Neural progenitor cell (in vitro differentiated cells): ENCODE data around the gene DNAH9. TPM values are rescaled to one million over a fixed set of nuclear protein-coding genes. Genes with fewer than 3 reads are reported as not detected.

Experiments
- DNase-seq: peaks from one replicate; pipeline ENCODE4 v3.0.0-alpha.2; 2016; ENCODE audit warnings: low spot score
- H2AFZ ChIP-seq: fragments of 200-600 bp; sonication (generic); replicated peaks from 2 replicates; pipeline ENCODE4 v1.6.1; 2016; ENCODE audit warnings: antibody characterized with exemption
- H3F3A ChIP-seq: fragments of 200-600 bp; sonication (generic); 2 replicates; pipeline ENCODE4 v1.6.1; 2016; ENCODE audit warnings: antibody characterized with exemption, low read depth
- H3K27ac ChIP-seq: fragments of 200-600 bp; sonication (generic); 2 replicates; pipeline ENCODE4 v1.5.1; 2016; ENCODE audit warnings: mild to moderate bottlenecking
- H3K27me3 ChIP-seq: fragments of 200-600 bp; sonication (generic); 2 replicates; pipeline ENCODE4 v1.6.1; 2016; ENCODE audit warnings: mild to moderate bottlenecking, moderate library complexity
- H3K36me3 ChIP-seq: fragments of 200-600 bp; sonication (generic); 2 replicates; pipeline ENCODE4 v1.5.1; 2016
- H3K4me1 ChIP-seq: fragments of 200-600 bp; sonication (generic); 2 replicates; pipeline ENCODE4 v1.6.1; 2016; ENCODE audit warnings: mixed run types
- H3K4me2 ChIP-seq: fragments of 200-600 bp; sonication (generic); 2 replicates; pipeline ENCODE4 v1.6.1; 2016
- H3K4me3 ChIP-seq: fragments of 200-600 bp; sonication (generic); 2 replicates; pipeline ENCODE4 v1.5.1; 2016
- H3K79me2 ChIP-seq: fragments of 200-600 bp; sonication (generic); 2 replicates; pipeline ENCODE4 v1.6.1; 2016; ENCODE audit warnings: low read depth
- H3K9ac ChIP-seq: fragments of 200-600 bp; sonication (generic); 2 replicates; pipeline ENCODE4 v1.6.1; 2016
- H3K9me3 ChIP-seq: fragments of 200-600 bp; sonication (generic); 2 replicates; pipeline ENCODE4 v1.5.1; 2016; ENCODE audit warnings: low read depth
- H4K20me1 ChIP-seq: fragments of 200-600 bp; sonication (generic); 2 replicates; pipeline ENCODE4 v1.6.1; 2016; ENCODE audit warnings: low read depth
- H3K27ac Mint-ChIP-seq: 3 replicates; pipeline ENCODE4 v1.8.0; 2021; ENCODE audit warnings: mixed read lengths
- H3K27me3 Mint-ChIP-seq: 2 replicates; pipeline ENCODE4 v1.8.0; 2022; ENCODE audit warnings: low read depth, mild to moderate bottlenecking, inconsistent platforms, moderate library complexity, mixed read lengths; ENCODE audit not compliant: insufficient read depth
- H3K36me3 Mint-ChIP-seq: 3 replicates; pipeline ENCODE4 v1.8.0; 2021; ENCODE audit warnings: mixed read lengths
- H3K4me1 Mint-ChIP-seq: 3 replicates; pipeline ENCODE4 v1.8.0; 2021; ENCODE audit warnings: mixed read lengths
- H3K4me3 Mint-ChIP-seq: 3 replicates; pipeline ENCODE4 v1.8.0; 2021; ENCODE audit warnings: mild to moderate bottlenecking, moderate library complexity, mixed read lengths
- H3K9me3 Mint-ChIP-seq: 3 replicates; pipeline ENCODE4 v1.8.0; 2020; ENCODE audit warnings: mixed read lengths
- EZH2 ChIP-seq: fragments of 200-600 bp; sonication (generic); IDR thresholded peaks from 2 replicates; pipeline ENCODE4 v1.6.1; 2017; ENCODE audit warnings: antibody characterized with exemption, mild to moderate bottlenecking, moderate library complexity
- EZH2phosphoT487 ChIP-seq: fragments of 200-600 bp; sonication (generic); IDR thresholded peaks from 2 replicates; pipeline ENCODE4 v1.6.1; 2017; ENCODE audit warnings: antibody characterized with exemption
- total RNA-seq: library from RNA; depleted of rRNA; stranded (reverse); fragments of >200 nt; gene quantifications from 2 replicates; pipeline ENCODE4 v1.2.3, GENCODE V29; 2015; ENCODE audit warnings: low replicate concordance
- TF ChIP-seq, protein P1 (sequence below): fragments of 200-600 bp; sonication (generic); IDR thresholded peaks from 2 replicates; pipeline ENCODE4 v1.5.1; 2017; ENCODE audit warnings: antibody characterized with exemption, mild to moderate bottlenecking

Gene DNAH9
- total RNA-seq, 1 donor from 2014 or later = 1.3 TPM

DNA sequence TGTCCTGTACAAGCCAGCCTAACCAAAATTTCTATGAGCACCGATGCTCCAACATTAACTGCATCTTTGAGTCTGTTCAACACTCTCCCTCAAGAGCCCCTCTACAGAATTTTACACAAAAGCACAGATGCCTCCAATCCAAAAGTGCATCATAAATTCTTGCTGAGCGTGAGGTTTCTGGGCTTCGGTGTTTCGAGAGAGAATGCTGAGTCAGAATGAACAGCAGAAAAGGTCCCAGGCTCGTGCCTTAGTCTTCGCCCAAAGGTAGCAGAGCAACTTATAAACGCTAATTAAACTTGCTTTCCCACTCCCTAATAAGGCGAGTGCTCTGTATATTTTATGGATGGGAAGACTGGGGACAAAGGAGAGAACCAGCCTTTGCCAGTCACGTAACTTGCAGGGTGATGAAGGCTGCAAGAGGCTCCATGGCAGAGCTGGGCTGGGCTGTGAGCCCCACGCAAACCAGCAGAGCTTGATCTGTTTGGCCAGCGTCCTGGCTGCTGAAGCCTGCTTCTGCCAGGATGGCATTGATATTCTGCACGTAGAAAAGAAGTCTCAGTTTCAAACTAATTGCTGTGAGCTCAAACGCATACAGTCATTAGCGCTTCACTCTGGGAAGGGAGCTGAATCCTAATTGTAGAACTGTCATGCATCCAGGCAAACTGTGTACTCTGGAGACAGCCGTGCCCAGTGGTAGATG is 138.5 kb downstream of the DNAH9 start:
- no peaks in the 10 kb centered on the region for H3F3A ChIP-seq
- Mint-ChIP-seq H3K36me3 (no peaks in the 10 kb centered on the region), H3K9me3 (no peaks in the 10 kb centered on the region), H3K27ac (no peak overlapping the region), H3K4me1 (no peaks in the 10 kb centered on the region), H3K4me3 (no peak overlapping the region), H3K27me3 (no peaks in the 10 kb centered on the region)
- no peaks in the 10 kb centered on the region for H3K4me1 ChIP-seq
- no peak overlapping the region for H3K9ac ChIP-seq
- H3K79me2 ChIP-seq = no peaks in the 10 kb centered on the region
- H2AFZ ChIP-seq = peak overlapping the region; percentile 15
- no peaks in the 10 kb centered on the region for H3K36me3 ChIP-seq
- H3K4me3 ChIP-seq = no peak overlapping the region
- no peaks in the 10 kb centered on the region for H3K9me3 ChIP-seq
- TF ChIP-seq EZH2 = no peak
- TF ChIP-seq EZH2phosphoT487 = no peak
- TF ChIP-seq, protein P1, sequence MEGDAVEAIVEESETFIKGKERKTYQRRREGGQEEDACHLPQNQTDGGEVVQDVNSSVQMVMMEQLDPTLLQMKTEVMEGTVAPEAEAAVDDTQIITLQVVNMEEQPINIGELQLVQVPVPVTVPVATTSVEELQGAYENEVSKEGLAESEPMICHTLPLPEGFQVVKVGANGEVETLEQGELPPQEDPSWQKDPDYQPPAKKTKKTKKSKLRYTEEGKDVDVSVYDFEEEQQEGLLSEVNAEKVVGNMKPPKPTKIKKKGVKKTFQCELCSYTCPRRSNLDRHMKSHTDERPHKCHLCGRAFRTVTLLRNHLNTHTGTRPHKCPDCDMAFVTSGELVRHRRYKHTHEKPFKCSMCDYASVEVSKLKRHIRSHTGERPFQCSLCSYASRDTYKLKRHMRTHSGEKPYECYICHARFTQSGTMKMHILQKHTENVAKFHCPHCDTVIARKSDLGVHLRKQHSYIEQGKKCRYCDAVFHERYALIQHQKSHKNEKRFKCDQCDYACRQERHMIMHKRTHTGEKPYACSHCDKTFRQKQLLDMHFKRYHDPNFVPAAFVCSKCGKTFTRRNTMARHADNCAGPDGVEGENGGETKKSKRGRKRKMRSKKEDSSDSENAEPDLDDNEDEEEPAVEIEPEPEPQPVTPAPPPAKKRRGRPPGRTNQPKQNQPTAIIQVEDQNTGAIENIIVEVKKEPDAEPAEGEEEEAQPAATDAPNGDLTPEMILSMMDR = no peak
- no peaks in the 10 kb centered on the region for H4K20me1 ChIP-seq
- H3K4me2 ChIP-seq = no peak overlapping the region
- H3K27ac ChIP-seq = no peak overlapping the region
- H3K27me3 ChIP-seq = no peaks in the 10 kb centered on the region
- no peak for DNase-seq

DNA sequence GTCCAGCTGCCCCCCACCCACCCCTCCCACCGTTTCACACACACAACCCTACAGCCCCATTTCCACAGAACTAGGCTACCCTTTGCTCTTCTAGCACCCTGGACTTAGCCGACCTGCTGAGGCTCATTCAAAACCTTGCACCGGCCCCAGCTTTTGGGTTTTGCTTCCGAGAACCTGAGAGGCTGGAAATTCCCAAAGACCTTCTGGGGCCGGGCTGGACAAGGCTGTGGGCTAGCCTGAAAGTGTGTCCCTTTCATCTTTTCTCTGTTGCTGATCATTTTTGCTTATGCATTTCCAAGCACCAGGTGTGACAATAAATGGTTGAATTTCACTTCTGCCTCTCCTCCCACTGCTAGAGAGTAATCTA is 139.0 kb downstream of the DNAH9 start:
- Histone ChIP-seq H3K36me3 (no peaks in the 10 kb centered on the region), H3K27ac (no peak overlapping the region), H3K9ac (no peak overlapping the region), H3F3A (no peaks in the 10 kb centered on the region), H2AFZ (no peak overlapping the region), H4K20me1 (no peaks in the 10 kb centered on the region), H3K4me2 (no peak overlapping the region), H3K27me3 (no peaks in the 10 kb centered on the region), H3K9me3 (no peaks in the 10 kb centered on the region), H3K79me2 (no peaks in the 10 kb centered on the region), H3K4me1 (no peaks in the 10 kb centered on the region), H3K4me3 (no peak overlapping the region)
- Mint-ChIP-seq H3K9me3 (no peaks in the 10 kb centered on the region), H3K27me3 (no peaks in the 10 kb centered on the region), H3K4me3 (no peak overlapping the region), H3K4me1 (no peaks in the 10 kb centered on the region), H3K36me3 (no peaks in the 10 kb centered on the region), H3K27ac (no peak overlapping the region)
- no peak for DNase-seq
- TF ChIP-seq EZH2 (no peak), EZH2phosphoT487 (no peak)
- TF ChIP-seq, protein P1 = no peak

DNA sequence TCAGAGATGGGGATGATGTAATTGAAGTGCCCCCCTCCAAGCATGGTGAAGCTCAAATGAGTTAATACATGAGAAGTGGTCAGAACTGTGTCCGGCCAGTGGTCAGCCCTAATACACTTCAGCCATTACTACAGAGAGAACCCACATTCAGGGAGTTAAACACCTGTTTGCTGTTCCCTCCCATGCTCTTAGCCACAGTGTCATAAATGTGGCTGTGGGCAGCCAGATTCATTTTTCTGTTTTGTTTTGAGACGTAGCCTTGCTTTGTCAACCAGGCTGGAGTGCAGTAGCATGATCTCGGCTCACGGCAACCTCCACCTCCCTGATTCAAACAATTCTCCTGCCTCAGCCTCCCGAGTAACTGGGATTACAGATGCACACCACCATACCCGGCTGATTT is 139.9 kb downstream of the DNAH9 start:
- Mint-ChIP-seq H3K4me1 (no peaks in the 10 kb centered on the region), H3K9me3 (no peaks in the 10 kb centered on the region), H3K4me3 (no peak overlapping the region), H3K36me3 (no peaks in the 10 kb centered on the region), H3K27me3 (no peaks in the 10 kb centered on the region), H3K27ac (no peak overlapping the region)
- H3K79me2 ChIP-seq = no peaks in the 10 kb centered on the region
- H3K27me3 ChIP-seq = no peaks in the 10 kb centered on the region
- no peaks in the 10 kb centered on the region for H3K9me3 ChIP-seq
- TF ChIP-seq EZH2 = no peak
- TF ChIP-seq, protein P1 = no peak
- no peak for TF ChIP-seq EZH2phosphoT487
- no peak for DNase-seq
- no peaks in the 10 kb centered on the region for H4K20me1 ChIP-seq
- no peaks in the 10 kb centered on the region for H3K36me3 ChIP-seq
- H3K9ac ChIP-seq = no peak overlapping the region
- H3K4me3 ChIP-seq = no peak overlapping the region
- H3K27ac ChIP-seq = no peak overlapping the region
- no peaks in the 10 kb centered on the region for H3F3A ChIP-seq
- no peaks in the 10 kb centered on the region for H3K4me1 ChIP-seq
- no peak overlapping the region for H2AFZ ChIP-seq
- H3K4me2 ChIP-seq = no peak overlapping the region
